SK-N-MC (cell line): ENCODE results near the gene TMEM156.

Experiments used
- EZH2 ChIP-seq: fragments of 200-600 bp; sonication (generic); IDR thresholded peaks from one replicate; pipeline ENCODE4 v1.6.1; 2017; ENCODE audit warnings: antibody characterized with exemption
- FOXP2 ChIP-seq: optimal IDR thresholded peaks from 2 replicates; pipeline ENCODE3; 2011; ENCODE audit warnings: mild to moderate bottlenecking, moderate library complexity; ENCODE audit not compliant: insufficient read depth; ENCODE audit errors: extremely low read length, control extremely low read depth
- POLR2AphosphoS5 ChIP-seq: IDR thresholded peaks from 2 replicates; pipeline ENCODE4 v1.6.1; 2012; ENCODE audit warnings: mild to moderate bottlenecking, low read depth, low read length, borderline replicate concordance

- TF ChIP-seq POLR2AphosphoS5 = no peak
- no peak for TF ChIP-seq EZH2
- no peak for TF ChIP-seq FOXP2
Observed at GRCh38 chr4:39021631-39022030, 10.6 kb downstream of the TMEM156 start.
